HepG2 (cell line): Measurements from ENCODE around the gene ST6GALNAC6. TPM values are rescaled to one million over a fixed set of nuclear protein-coding genes. Genes with fewer than 3 reads are reported as not detected.
A peak's percentile ranks its signal among the peaks of the same experiment; 100 is the strongest.

Experiments used
- BATF2 ChIP-seq: sonication (generic); formaldehyde crosslinking; IDR thresholded peaks from 2 replicates; pipeline ENCODE4 v1.8.0; 2022; ENCODE audit warnings: mild to moderate bottlenecking, missing genetic modification reagents, moderate library complexity
- BRCA1 ChIP-seq: sonication (generic); formaldehyde crosslinking; IDR thresholded peaks from 2 replicates; pipeline ENCODE4 v1.4.0; 2020; ENCODE audit warnings: missing genetic modification reagents
- GATAD2A ChIP-seq: IDR thresholded peaks from 2 replicates; pipeline ENCODE4 v1.6.1; 2016
- GLI4 ChIP-seq: sonication (generic); formaldehyde crosslinking; IDR thresholded peaks from 2 replicates; pipeline ENCODE4 v1.5.1; 2020; ENCODE audit warnings: missing genetic modification reagents, mild to moderate bottlenecking, moderate library complexity, borderline replicate concordance
- HNF1A ChIP-seq, 2 experiments: sonication (generic) in 1 of 2; formaldehyde crosslinking in 1 of 2; IDR thresholded peaks; 2 replicates each; pipeline versions ENCODE4 v1.4.0 to v1.6.1; 2016 to 2020; ENCODE audit warnings: borderline replicate concordance in 1 of 2, low read depth in 1 of 2, mild to moderate bottlenecking in 1 of 2, missing genetic modification reagents in 1 of 2
- LCORL ChIP-seq, 2 experiments: fragments of 450-650 bp in 1 of 2; sonication (generic) in 1 of 2; formaldehyde crosslinking in 1 of 2; IDR thresholded peaks; 2 replicates each; pipeline versions ENCODE4 v1.5.0 to v1.6.1; 2017 to 2020; ENCODE audit warnings: antibody characterized with exemption in 1 of 2, missing genetic modification reagents in 1 of 2
- MAF1 ChIP-seq: sonication (generic); formaldehyde crosslinking; IDR thresholded peaks from 2 replicates; pipeline ENCODE4 v1.5.0; 2020; ENCODE audit warnings: missing genetic modification reagents, borderline replicate concordance
- MAFF ChIP-seq: IDR thresholded peaks from 2 replicates; pipeline ENCODE4 v1.6.1; 2011; ENCODE audit warnings: low read depth, low read length, improper control_type of control experiment
- SALL1 ChIP-seq: sonication (generic); formaldehyde crosslinking; IDR thresholded peaks from 2 replicates; pipeline ENCODE4 v1.8.0; 2022; ENCODE audit warnings: mild to moderate bottlenecking, missing genetic modification reagents
- TEF ChIP-seq: sonication (generic); formaldehyde crosslinking; IDR thresholded peaks from 2 replicates; pipeline ENCODE4 v1.5.0; 2020; ENCODE audit warnings: missing genetic modification reagents
- THAP11 ChIP-seq: IDR thresholded peaks from 2 replicates; pipeline ENCODE4 v1.6.1; 2016; ENCODE audit warnings: missing biosample characterization, missing genetic modification reagents
- U2AF2 ChIP-seq: fragments of 200-400 bp; formaldehyde crosslinking; IDR thresholded peaks from 2 replicates; pipeline ENCODE4 v1.6.1; 2017; ENCODE audit warnings: low read depth, mild to moderate bottlenecking, low read length
- YEATS2 ChIP-seq: sonication (generic); formaldehyde crosslinking; IDR thresholded peaks from 2 replicates; pipeline ENCODE4 v1.4.0; 2020; ENCODE audit warnings: missing genetic modification reagents, borderline replicate concordance
- ZNF24 ChIP-seq: fragments of 450-650 bp; IDR thresholded peaks from 2 replicates; pipeline ENCODE4 v1.6.1; 2017; ENCODE audit warnings: antibody characterized with exemption, mild to moderate bottlenecking
- ZNF484 ChIP-seq: sonication (generic); formaldehyde crosslinking; IDR thresholded peaks from 2 replicates; pipeline ENCODE4 v1.5.1; 2020; ENCODE audit warnings: mild to moderate bottlenecking, low read depth, missing genetic modification reagents, borderline replicate concordance
- ZNF512 ChIP-seq: sonication (generic); formaldehyde crosslinking; IDR thresholded peaks from 2 replicates; pipeline ENCODE4 v1.4.0; 2020; ENCODE audit warnings: mild to moderate bottlenecking, missing genetic modification reagents
- ZNF776 ChIP-seq: sonication (generic); formaldehyde crosslinking; IDR thresholded peaks from 2 replicates; pipeline ENCODE4 v1.4.0; 2020; ENCODE audit warnings: mild to moderate bottlenecking, missing genetic modification reagents
- polyA plus RNA-seq, 8 experiments: library from polyadenylated mRNA; depleted of rRNA in 3 of 8; stranded (reverse) in 7 of 8; unstranded in 1 of 8; fragments of >200 nt; fragmentation: Illumina TruSeq in 4 of 8; extraction: Trizol in 4 of 8; gene quantifications; 2 replicates each; pipeline versions ENCODE4 v1.2.1 to v1.2.3, GENCODE V29; 2011 to 2016; ENCODE audit warnings: low read depth in 4 of 8, missing spikeins in 1 of 8, mixed read lengths in 1 of 8; ENCODE audit not compliant: insufficient read depth in 1 of 8
- total RNA-seq, 5 experiments: library from RNA; depleted of rRNA; stranded (reverse); fragments of >200 nt; fragmentation: Illumina TruSeq; extraction: Trizol; gene quantifications; 2 replicates each; pipeline ENCODE4 v1.2.3, GENCODE V29; 2016; ENCODE audit warnings: low read depth in 1 of 5

Gene ST6GALNAC6
- total and polyA plus RNA-seq, 2 of the 13 experiments (the other 11 are each of a cell fraction or from before 2014, with no cell fraction given): 18.5 to 65.4 TPM

GRCh38 chr9:127937388-127938297 is 38.2 kb upstream of the ST6GALNAC6 start, which contains the start of gene DPM2 (continued):
- no peak for TF ChIP-seq ZNF24
- TF ChIP-seq THAP11 (CRISPR knock-in tag): peak; percentile 99
- no peak for TF ChIP-seq GLI4 (CRISPR knock-in tag)
- TF ChIP-seq TEF: no peak
- peak; percentile 52; the same call in 1 of the 2 replicates for TF ChIP-seq SALL1 (CRISPR knock-in tag)
- peak; percentile 62; the same call in 1 of the 2 replicates for TF ChIP-seq YEATS2
- no peak for TF ChIP-seq BATF2
- no peak for TF ChIP-seq ZNF512
- no peak for TF ChIP-seq ZNF484 (CRISPR knock-in tag)
- TF ChIP-seq GATAD2A (CRISPR knock-in tag): peak; percentile 38
- no peak for TF ChIP-seq MAFF
- no peak for TF ChIP-seq U2AF2
- TF ChIP-seq BRCA1 (CRISPR knock-in tag): no peak
- no peak for TF ChIP-seq MAF1 (CRISPR knock-in tag)
- TF ChIP-seq LCORL (IDR thresholded peaks at IDR 0.05): no peak
- TF ChIP-seq LCORL (CRISPR knock-in tag; IDR thresholded peaks at IDR 0.05): peak; percentile 64; the same call in 1 of the 2 replicates
- no peak for TF ChIP-seq HNF1A (IDR thresholded peaks at IDR 0.05; ENCODE audit: low read depth)
- TF ChIP-seq HNF1A (CRISPR knock-in tag; IDR thresholded peaks at IDR 0.05; ENCODE audit: borderline replicate concordance): no peak; the same call in 1 of the 2 replicates
- no peak for TF ChIP-seq ZNF776
